ENCODE results near the gene NTN3.

NTN3 gene

DNA sequence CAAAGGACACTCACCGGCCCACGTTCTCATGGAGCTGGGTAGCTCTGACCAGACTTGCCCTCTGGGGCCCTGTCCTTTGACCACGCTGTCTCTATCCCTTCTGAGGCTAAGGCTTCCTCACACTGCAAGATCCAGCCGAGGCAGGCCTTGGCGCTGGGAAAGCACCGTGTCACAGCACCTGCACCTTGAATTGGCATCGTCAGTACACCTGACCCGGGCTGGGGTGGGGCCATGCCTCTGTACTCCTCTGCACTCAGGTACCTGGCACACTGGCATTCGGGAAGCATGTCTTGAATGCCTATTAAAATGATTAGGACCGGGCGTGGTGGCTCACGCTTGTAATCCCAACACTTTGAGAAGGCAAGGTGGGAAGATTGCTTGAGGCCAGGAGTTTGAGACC lies 9.9 kb downstream of the NTN3 start:
- no peak for DNase-seq

DNA sequence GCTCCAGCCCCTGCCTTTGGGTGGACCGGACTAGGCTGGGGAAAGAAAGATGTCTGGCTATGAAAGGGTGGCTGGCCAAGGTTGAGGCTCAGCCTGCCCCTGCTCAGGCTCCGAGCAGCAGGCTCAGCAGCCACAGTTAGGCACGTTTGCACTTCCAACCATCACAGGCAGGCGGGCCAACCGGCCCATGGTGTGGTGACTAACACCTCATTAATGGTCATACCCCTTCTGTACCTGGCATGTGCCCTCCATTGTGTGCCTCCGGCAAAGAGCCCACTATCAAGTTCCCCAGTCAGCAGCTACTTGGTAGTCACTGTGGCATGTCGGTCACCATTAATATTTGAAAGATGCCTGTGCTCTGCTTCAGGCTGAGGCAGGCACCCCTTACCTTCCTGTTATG lies 10.6 kb downstream of the NTN3 start:
- DNase-seq = no peak

DNA sequence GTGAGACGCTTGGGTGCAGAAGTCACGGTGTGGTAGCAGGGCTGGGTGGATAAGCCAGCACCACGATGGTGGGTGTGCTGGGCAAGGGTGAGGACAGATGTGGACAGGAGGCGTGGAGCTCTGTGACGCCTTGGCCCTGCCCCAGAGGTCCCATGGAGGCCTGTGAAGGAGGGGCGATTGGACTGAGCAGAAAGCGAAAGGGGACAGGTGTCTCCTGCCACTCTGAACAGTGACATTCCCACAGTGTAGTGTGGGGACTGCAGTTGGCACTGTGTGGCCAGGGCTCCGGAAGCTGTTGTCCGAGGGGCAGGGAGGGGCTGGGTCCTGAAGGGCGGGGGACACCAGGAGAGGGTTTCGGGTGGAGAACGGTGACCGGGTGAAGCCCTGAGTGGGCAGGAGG lies 11.2 kb downstream of the NTN3 start:
- DNase-seq = no peak

DNA sequence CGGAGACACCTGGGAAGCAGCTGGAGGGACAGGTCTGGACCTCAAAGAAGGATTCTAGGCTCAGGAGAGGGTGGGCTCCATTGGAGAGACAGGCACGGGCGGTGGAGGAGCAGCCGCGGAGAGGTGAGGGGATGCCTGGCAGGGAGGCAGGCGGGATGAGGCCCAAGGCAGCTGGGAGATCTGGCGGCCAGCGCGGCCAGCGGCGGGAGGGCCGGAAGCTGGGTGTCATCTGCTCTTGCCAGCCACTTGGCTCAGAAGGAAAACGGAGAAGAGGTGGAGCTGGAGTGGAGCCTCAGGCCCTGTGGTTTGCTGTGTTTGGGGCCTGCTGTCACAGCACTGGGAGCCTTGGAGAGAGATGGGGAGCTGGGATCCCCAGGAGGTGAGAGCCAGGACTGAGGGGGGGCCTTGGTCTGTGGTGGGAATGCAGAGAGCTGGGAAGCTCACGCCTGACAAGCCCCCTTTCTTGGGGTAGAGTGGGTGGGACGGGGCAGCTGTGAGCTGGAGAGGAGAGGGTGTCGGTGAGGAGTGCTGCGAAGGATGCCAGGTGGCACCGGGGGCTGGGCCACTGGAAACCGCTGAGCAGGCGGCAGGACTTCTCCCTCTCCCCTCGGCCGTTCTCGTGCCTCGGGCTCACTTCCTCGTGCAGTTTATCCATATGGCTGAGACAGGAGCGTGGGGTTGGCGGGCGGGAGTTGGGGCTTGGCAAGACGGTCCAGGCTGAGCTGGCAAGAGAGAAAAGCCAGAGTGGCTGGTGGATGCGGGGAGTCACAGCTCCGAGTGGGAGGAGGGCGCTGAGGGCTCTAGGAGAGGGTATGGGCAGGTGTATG lies 11.8 kb downstream of the NTN3 start:
- DNase-seq = no peak

DNA sequence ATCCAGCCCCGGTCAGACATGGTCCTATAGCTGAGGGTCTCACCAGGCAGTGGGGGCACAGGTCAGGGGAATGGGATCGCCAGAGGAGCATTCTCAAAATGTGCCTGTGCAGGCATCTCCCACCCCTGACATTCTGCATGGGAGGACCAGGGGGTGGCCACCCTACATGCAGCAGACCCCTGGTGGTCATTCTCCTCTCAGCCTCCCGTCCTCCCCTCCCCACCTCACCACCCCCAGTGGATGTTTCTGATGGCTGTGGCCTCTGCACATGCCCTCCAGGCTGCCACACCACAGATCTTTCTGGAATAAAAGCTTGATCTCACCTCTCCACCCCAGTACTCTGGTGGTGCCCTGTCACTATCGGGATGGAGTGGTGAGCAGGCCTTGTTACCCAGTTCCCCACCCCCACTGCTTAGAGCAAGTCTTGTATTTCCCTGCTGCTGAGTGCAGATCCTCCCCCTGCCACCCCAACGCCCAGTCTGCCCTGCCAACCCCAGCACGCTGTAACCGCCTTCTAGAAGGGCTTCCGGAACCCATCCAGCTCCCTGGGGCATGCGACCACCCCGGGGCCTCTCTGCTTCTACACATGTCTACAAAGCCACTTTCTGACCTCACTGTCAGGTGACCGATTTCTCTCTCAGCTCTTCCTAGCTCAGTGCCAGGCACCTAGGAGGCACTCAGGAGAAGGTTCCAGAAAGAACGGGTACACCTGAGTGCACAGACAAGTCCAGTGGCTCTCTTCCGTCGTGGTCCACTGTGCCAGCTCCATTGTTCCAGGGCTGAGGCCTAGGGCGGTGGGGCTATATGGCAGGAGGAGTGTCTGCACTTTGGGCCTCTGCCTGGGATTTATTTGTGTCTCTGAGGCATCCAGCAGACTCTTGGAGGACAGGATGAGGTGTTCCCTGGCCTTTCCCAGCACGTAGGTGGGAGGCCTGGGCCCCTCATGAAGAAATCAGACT lies 13.1 kb downstream of the NTN3 start:
- no peak for DNase-seq

DNA sequence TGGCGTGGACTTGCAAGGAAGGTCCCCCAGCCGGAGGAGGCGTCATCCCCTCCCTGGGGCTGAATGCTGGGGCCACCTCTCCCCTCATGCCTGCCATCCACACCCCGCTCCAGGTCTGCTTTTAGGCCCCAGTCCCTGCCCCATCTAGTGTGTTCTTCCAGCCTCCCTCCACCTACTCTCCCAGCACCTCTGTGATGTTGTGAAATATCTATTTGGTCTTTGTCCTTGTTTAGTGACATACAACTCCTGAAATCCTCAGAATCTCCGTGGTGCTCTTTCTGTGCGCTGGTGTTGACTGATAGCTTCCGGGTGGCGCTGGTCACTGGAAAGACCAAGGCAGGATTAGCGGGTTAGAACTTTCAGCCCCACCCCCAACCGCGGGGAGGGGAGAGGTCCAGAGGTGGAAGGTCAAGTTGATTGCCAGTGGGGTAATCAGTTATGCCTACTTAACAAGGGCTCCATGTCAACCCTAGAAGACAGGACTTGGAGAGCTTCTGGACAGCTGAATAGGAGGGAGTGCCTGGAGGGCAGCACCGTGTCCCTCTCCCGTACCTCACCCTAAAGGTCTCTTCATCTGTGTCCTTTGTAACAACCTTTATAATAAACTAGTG lies 13.9 kb downstream of the NTN3 start:
- no peak for DNase-seq

DNA sequence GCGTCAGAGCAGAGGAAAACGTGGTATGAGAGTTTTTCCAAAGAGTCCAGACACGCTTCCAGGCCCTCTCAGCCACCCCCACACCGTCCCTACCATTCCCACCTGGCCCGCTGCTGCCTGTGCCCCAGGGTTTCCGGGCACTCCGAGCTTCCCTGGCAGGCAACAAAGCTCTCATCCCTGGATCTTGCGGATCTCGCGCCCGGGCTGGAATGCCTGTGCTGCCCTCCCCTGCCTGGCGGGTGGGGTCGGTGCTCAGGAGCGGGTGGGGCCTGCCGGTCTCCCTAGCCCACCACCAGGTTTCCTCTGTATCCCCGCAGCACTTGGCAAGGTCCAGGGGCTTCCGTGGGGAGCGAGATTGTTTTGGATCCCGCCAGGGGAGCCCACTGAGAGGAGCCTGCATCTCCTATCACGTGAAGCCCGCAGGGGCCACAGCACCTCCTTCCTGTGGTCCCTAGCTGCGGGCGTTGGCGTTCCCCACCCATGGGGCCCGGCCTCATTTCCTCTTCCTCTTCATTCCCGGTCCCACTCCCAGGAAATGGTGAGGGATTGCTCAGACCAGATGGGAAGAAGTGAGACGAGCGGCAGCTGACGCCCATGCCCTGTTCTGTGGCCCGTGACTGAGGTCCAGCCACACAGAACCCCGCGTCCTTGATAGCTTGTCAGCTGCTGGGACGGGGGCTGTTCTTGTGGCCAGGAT lies 14.9 kb downstream of the NTN3 start:
- DNase-seq = no peak

DNA sequence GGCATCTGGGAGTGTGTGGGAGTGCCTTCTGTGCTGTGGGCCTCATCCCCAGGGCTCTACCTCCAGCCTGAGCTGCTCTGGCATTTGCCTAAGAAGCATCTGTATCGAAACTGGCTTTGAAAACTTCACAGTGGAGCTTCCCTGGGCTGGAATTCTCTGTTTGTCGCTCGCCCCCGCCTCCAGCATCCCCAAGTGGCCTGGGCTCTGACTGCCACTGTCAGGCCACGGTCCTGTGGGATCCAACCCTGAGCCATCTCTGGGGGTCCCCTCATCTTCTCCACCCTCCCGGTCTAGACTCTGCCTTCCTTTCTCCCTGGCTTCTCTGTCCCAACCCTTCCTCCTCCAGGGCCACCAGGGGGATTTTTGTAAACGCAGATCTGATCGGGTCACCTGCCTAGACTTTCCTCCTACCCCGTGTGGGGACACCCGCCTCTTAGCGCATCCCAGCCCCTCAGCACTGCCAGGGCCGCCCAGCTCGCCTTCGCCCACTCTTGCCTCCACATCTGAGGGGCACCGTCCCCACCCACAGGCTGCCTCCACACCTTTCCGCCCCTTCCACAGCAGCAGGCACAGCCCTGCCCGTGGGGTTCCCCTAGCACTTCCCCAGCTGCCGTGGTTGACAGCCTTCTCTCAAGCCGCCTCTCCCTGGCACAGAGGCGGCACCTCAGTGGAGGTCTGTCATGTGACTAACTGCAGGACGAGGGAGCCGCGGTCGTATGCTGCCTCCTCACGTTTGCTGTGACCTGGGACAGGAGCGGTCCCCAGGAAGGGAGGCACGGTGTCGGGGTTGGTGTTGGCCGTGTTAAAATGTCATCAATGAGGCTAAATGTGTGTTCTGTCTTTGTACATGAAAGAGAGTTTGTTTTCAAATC lies 15.8 kb downstream of the NTN3 start:
- no peak for DNase-seq

DNA sequence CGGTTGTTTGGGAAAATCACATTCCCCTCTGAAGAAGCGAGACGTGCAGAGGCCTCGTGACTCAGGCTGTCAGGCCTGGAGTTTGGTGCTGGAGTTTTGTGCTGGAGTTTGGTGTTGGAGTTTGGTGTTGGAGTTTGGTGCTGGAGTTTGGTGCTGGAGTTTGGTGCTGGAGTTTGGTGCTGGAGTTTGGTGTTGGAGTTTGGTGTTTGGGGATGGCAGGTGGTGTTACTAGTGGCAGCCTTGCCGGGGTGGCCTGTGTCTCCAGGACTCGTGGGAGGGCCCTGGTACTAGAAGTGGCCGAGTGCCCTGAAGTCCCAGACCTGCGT lies 16.4 kb downstream of the NTN3 start:
- no peak for DNase-seq

DNA sequence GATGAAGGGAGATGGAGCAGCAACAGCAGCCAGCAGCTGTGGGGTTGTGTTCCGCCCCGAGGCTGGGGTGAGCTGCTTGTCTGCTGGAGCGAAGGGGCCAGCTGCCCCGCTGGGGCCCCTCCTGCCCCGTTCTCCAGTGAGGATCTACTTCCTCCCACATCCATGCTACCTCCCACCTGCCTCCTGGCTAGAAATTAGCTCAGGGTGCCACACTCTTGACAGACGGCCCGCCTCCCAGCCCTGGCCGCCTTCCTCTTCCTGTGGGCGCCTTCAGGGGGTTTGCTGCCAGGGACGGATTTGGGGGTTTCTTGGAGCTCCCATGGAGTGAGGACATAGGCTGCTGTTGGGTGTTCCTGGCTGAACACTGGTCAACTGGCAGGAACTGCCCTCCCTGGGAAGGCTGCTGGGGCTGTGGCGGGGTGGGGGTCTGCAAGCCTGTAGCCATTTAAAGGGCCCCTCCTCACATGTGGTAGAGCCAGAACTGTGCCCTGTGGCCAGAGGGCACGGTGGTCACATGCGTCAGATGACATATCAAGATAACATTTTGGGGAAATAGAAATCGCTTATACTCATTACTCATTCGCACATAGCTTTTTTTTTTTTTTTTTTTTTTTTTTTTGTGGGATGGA lies 16.9 kb downstream of the NTN3 start:
- DNase-seq = no peak

DNA sequence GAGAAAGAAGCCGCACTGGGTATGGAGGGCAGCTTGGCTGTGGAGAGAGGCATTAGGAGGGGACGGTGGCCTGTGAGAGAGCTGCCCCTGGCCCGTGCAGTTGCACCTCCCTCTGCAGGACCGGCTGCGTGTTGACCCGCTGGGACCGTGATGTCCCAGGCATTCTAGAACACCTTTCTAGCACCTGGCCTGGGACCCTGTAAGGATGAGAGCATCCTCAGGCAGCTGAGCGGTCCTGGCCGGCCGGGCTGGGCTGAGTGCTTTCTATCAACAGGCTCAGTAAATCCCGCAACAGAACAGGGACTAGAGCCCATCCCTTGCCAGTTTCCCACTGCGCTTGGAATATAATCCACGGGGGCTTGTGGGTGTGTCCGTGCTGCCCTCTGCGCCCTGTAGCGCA lies 18.5 kb downstream of the NTN3 start:
- DNase-seq = no peak

DNA sequence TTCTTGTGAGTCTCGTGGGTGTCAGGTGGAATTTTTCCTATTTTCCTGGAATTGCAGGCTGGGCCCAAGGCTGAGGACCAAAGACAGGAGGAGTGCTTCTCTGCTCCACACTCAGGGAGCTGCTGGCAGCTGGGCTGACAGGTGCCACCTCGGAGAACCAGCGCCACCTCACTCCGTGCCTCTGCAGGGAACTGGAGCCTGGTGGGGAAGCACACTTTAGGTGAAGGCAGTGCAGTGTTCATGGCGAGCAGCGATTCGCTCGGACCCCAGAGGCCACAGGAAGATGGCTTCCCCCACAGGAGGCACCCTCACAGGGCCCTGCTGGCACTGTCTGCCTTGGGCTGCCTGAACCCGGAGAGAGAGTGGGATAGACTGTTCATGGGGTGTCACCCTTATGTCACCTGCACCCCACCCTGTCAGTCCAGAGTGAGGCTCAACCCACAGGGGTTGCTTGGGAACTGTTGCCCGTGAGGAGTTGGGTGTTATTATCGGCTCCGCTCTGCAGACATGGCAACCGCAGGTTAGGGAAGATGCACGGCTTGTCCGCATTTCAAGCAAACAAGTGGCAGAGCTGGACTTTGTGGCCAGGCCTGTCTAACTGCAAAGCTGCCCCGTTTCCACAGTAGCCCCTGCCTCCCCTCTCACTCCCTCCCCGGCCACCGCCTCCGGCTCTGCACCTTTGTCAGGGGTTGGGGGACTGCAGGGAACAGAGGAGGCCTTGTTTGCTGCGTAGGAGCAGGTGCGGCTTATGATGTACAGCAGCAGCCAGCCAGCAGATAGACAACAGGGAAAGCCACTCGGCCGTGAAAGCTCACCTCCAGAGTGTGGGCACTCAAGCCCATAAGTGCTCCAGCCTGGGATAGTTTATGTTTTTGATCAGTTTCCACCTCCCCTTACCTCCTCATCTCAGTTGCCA lies 19.4 kb downstream of the NTN3 start:
- DNase-seq = no peak

DNA sequence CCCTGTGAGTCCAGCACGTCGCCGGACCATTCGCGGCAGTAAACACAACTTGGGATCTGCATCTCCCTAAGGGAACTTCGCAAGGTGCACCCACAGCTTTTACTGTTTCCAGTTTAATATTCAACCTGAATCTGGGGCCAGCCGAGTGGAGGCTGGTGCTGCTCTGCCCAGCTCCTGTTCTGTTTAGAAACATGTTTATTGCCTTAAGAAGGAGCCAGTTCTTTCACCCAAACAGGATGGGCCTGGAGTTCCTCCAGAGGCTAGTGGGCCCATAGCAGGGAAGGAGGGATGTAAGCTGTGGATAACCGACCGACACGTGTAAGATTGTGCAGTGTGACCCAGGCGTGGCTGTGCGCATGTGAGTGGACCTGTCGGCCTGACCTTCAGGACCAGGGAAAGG lies 21.2 kb downstream of the NTN3 start:
- DNase-seq = no peak

DNA sequence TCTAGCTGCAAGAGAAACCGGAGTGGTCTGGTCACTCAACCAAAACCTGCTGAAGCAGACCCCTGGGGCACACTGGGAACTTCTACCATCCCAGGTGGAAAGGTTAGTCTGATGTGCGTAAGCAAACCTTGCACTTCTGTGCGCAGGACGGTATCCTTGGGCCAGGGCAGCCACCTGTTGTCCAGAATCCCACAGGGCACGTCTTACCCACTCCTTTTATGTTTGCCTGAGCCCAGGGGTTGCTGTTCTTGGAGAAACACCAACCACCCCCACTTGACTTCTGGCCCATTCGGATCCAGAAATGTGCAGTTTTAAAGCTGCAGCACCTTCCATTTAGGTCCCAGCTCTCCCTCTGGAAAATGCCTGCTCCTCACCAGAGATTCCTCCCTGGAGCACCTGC lies 22.5 kb downstream of the NTN3 start:
- DNase-seq = no peak

DNA sequence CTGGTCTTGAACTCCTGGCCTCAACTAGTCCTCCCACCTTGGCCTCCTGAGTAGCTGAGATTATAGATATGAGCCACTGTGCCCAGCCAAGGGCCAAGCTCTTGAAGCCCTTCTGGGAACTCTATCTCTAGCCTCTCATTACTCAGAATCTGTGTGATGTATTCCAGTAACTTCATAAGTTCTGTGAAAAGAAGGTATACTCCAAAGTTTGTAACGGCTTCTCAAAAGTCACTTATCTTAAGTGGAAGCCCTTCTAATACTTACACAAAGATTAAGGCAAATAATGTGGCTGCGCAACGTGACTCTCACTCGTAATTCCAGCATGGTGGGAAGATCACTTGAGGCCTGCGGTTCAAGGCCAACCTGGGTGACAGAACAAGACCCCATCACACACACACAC lies 23.5 kb downstream of the NTN3 start:
- no peak for DNase-seq

DNA sequence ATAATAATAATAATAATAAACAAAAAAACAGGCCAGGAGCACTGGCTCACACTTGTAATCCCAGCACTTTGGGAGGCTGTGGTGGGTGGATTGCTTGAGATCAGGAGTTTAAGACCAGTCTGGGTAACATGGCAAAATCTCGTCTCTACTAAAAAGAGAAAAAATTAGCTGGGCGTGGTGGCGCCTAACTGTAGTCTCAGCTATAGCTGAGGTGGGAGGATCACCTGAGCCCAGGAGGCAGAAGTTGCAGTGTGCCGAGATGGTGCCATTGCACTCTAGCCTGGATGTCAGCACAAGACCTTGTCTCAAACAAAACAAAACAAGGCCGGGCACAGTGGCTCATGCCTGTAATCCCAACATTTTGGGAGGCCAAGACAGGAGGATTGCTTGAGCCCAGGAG lies 23.9 kb downstream of the NTN3 start:
- no peak for DNase-seq

DNA sequence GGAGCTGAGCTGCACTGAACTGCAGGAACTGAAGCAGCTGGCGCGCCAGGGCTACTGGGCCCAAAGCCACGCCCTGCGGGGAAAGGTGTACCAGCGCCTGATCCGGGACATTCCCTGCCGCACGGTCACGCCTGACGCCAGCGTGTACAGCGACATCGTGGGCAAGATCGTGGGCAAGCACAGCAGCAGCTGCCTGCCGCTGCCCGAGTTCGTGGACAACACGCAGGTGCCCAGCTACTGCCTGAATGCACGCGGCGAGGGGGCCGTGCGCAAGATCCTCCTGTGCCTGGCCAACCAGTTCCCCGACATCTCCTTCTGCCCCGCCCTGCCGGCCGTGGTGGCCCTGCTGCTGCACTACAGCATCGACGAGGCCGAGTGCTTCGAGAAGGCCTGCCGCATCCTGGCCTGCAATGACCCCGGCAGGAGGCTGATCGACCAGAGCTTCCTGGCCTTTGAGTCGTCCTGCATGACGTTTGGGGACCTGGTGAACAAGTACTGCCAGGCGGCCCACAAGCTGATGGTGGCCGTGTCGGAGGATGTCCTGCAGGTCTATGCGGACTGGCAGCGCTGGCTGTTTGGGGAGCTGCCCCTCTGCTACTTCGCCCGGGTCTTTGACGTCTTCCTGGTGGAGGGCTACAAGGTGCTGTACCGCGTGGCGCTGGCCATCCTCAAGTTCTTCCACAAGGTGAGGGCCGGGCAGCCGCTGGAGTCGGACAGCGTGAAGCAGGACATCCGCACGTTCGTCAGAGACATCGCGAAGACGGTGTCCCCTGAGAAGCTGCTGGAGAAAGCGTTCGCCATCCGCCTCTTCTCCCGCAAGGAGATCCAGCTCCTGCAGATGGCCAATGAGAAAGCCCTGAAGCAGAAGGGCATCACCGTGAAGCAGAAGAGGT lies 25.4 kb downstream of the NTN3 start:
- no peak for DNase-seq

DNA sequence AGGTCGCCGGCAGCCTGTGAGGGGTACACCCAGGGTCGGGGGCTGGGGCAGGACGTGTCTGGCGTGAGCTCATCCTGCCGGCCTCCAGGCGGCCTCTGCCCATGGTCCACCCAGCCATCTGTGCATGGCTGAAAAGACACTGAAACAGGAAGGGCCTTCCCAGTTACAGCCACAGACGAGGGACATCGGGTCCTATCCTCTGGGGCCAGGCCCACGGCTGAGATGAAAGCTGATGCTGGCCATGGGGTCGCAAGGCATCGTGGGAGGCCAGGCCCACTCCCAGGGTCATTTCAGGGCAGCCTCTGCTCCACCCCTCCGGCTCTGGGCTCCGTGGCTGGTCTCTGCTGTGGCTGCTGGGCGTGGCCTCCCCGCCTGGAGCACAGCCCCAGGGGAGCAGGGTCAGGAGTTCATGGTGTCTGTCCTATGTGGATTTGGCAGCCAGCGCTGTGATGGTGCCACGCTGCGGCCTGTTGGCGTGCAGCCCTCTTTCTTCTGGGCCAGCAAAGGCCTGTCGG lies 26.1 kb downstream of the NTN3 start:
- no peak for DNase-seq
